AG04449 (cell line): ENCODE measurements around the gene VPS52.

Experiments used
- CTCF ChIA-PET: fragments of 350-600 bp; formaldehyde crosslinking; extraction: SDS; loops from one replicate; lab custom pipeline; 2021; ENCODE audit warnings: antibody characterized with exemption; lab: Yijun Ruan, JAX
- POLR2A ChIA-PET: fragments of 400-600, 350-600 bp; formaldehyde crosslinking; extraction: SDS; loops from one replicate; lab custom pipeline; 2020; ENCODE audit warnings: antibody characterized with exemption, inconsistent platforms; lab: Yijun Ruan, JAX
- DNase-seq: peaks from one replicate; pipeline ENCODE4 v3.0.0-alpha.2; 2010; ENCODE audit warnings: low read depth, low spot score
- H3K4me3 ChIP-seq: 2 replicates; pipeline ENCODE4 v1.5.1; 2011; ENCODE audit warnings: low read depth, mild to moderate bottlenecking, control low read depth, low read length
- TF ChIP-seq, protein P1 (sequence below): IDR thresholded peaks from one replicate; pipeline ENCODE4 v1.5.1; 2011; ENCODE audit warnings: mild to moderate bottlenecking, moderate library complexity, low read length, control low read depth, inconsistent platforms; ENCODE audit not compliant: insufficient read depth; ENCODE audit errors: missing control alignments

The VPS52 gene

DNA sequence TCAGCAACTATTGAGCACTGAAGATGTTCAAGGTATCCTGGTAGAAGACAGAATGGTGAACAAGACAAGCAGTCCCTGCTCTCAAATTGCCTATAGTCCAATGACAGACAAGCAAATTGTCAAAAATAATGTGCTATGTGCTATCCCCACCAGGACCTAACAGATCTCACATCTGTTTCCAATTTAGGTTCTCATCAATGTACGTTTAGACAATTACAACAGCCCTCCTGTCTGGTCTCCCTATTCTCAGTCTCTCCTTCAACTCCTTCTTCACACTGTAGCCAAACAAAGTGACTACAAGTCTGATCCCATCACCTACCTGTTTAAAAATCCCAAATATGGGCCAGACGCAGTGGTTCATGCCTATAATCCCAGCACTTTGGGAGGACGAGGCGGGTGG lies 34.7 kb upstream of the VPS52 start:
- POLR2A ChIA-PET, result no interaction called here
- CTCF ChIA-PET, result interaction anchor here (1.2 to 1.7 kb wide), 2 partner anchors 9 to 16 kb away, joined by 3 to 5 read pairs; no protein-coding TSS in a partner anchor
- TF ChIP-seq, protein P1, sequence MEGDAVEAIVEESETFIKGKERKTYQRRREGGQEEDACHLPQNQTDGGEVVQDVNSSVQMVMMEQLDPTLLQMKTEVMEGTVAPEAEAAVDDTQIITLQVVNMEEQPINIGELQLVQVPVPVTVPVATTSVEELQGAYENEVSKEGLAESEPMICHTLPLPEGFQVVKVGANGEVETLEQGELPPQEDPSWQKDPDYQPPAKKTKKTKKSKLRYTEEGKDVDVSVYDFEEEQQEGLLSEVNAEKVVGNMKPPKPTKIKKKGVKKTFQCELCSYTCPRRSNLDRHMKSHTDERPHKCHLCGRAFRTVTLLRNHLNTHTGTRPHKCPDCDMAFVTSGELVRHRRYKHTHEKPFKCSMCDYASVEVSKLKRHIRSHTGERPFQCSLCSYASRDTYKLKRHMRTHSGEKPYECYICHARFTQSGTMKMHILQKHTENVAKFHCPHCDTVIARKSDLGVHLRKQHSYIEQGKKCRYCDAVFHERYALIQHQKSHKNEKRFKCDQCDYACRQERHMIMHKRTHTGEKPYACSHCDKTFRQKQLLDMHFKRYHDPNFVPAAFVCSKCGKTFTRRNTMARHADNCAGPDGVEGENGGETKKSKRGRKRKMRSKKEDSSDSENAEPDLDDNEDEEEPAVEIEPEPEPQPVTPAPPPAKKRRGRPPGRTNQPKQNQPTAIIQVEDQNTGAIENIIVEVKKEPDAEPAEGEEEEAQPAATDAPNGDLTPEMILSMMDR, result no peak
- DNase-seq, result no peak
- no peak overlapping the region for H3K4me3 ChIP-seq

DNA sequence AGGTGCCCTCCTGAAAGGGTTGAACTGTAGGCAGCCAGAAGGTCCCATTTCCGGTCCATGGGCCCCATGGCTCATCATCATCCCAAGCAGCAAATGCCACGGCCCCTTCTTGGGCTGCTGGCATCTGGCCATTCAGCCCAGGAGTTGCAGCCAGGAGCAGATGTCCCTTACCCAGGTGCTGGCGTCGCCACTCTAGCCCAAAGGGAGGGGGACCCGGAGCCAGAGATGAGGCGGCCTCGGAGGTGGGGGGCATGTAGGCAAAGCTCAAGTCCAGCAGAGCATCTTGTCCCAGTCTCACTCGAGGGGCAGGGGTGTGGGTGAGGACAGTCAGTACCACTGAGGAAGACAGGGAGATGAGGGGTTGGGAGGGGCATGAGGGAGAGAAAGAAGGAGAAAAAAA lies 33.4 kb upstream of the VPS52 start:
- POLR2A ChIA-PET, result no interaction called here
- no peak overlapping the region for H3K4me3 ChIP-seq
- DNase-seq, result no peak
- TF ChIP-seq, protein P1, result no peak
- CTCF ChIA-PET, result no interaction called here

DNA sequence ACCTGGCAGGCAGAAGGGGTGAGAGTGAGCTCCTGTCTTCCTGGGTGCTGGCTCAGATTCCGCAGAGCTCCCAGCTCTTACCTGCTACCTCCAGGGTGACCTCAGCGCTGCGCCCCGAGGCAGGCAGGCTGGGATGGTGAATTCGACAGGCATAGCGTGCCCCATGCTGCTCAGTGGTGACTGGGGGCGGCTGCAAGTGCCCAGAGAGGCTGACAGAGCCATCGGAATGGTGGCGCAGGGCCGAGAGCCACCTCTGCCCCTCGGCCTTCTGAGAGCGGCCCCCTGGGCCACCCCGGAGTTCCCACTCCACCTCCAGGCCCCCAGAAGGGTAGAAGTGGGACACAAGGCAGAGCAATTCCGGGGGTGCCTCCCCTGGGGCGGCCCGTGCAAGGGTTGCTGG lies 32.5 kb upstream of the VPS52 start:
- ChIA-PET CTCF (no interaction called here), POLR2A (no interaction called here)
- no peak for DNase-seq
- TF ChIP-seq, protein P1, result no peak
- no peak overlapping the region for H3K4me3 ChIP-seq

DNA sequence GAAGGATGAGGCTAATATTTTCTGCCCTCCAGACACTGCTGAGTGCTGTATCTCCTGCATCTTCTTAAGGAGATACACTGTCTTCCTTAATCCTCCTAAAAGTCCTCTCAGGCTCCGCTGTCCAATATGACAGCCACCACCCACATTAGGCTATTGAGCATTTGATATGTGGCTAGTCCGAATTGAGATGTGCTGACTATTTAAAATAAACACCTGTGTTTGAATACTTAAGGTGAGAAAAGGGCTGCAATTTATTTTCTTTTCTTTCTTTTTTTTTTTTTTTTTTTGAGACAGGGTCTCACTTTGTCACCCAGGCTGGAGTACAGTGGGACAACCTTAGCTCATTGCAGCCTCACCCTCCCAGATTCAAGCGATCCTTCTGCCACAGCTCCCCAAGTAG lies 30.2 kb upstream of the VPS52 start:
- POLR2A ChIA-PET, result interaction anchor here (1.0 kb wide), 1 partner anchor 10 kb away, joined by 3 read pairs; no protein-coding TSS in a partner anchor

DNA sequence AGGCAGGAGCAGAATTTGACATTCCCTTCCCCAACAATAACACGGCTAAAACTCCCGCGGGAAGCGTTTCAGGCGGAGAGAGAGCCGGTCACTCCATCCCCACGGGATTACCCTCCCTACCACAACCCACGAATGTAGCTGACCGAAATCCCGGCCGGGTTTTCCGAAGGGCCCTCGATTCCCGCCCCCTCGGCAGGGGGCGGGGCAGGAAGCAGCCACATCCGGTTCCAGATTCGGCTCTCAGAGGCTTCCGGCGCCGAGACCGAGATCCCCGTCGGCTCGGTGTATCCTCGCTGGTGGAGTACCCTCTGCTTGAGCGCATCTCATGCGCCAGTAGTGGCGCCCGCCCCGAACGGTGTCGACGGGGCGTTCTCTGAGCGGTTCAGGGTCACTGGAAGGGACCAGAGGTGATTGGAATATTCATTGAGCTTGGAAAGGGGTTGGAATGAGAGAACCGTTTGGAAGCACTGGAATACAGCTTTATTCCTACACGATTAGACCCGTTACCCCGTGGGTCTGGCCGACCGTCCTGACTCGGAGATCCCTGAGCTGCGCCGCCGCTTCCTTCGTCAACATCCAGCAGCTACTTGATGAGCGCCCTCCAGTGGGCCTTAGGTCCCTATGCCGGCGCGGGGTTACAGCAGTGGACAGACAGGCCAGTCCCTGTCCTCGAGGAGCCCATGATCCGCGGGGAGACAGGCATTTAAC lies 27.7 kb upstream of the VPS52 start:
- CTCF ChIA-PET, result interaction anchor here (0.9 to 3.8 kb wide), 14 partner anchors 9 to 127 kb away, joined by 3 to 52 read pairs (median 4); partner anchors contain the start of genes PFDN6, TAPBP and WDR46
- peak overlapping the region; percentile 85 for H3K4me3 ChIP-seq
- DNase-seq, result no peak
- POLR2A ChIA-PET, result interaction anchor here (0.5 to 2.7 kb wide), 11 partner anchors 9 to 1114 kb away, joined by 3 to 16 read pairs (median 5); partner anchors contain the start of genes B3GALT4, PFDN6, RPS18 and TAPBP
- TF ChIP-seq, protein P1, result peak; percentile 88

More for the DNA sequence above, 30.2 kb upstream of the VPS52 start:
- CTCF ChIA-PET, result interaction anchor here (0.6 to 3.8 kb wide), 3 partner anchors 10 to 104 kb away, joined by 4 to 52 read pairs (median 19); partner anchors contain the start of genes PFDN6 and WDR46
- no peak for DNase-seq
- TF ChIP-seq, protein P1, result no peak
- no peak overlapping the region for H3K4me3 ChIP-seq

DNA sequence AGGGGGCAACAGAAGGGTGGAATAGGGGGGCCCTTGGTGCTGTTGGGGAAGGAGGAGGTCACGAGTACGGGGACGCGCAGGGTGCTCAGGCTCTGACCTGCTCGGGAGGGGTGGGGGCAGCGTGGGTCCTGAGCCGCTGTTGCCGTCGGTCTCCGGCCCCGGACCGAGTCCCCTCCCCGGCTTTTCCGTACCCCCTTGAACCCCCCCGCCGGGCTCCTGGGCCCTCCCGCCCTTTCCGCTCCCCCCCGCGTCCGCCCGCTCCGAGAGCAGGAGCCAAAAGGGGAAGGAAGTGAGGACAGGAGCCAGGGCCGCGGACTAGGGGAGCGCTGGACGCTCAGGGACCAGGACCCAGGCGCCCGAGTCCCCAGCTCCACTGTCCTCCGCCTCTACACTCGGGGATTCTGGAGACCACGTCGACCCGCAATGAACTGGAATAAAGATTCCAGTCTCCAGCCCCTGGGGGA lies 27.1 kb upstream of the VPS52 start, which contains the start of gene RGL2:
Gene RGL2 (minus strand): TSS at position 170 of the 464 bp plus-strand sequence. CDS start 332 bp downstream, outside the sequence.
- no peak for DNase-seq
- CTCF ChIA-PET, result interaction anchor here (0.9 to 3.8 kb wide), 12 partner anchors 9 to 128 kb away, joined by 3 to 52 read pairs (median 6); partner anchors contain the start of genes PFDN6, TAPBP and WDR46
- peak within 1 kb of the TSS; percentile 85 for H3K4me3 ChIP-seq
- TF ChIP-seq, protein P1, result no peak
- POLR2A ChIA-PET, result interaction anchor here (0.8 to 2.7 kb wide), 9 partner anchors 9 to 27 kb away, joined by 3 to 16 read pairs (median 5); partner anchors contain the start of genes B3GALT4, PFDN6, RPS18 and TAPBP
